Measurements from ENCODE around the gene OR2F1. TPM values are rescaled to one million over a fixed set of nuclear protein-coding genes. Genes with fewer than 3 reads are reported as not detected.

The OR2F1 gene
- total and polyA plus RNA-seq, 12 donors: 0.06 TPM; not detected in 11

- no peak for DNase-seq
- Histone ChIP-seq H3K4me3 (no peak overlapping the region), H3K4me1 (replicated peaks in 1 of 2) (peaks cover 0 to 16% of the 10 kb centered on the region in 2 donors), H3K27ac (no peak overlapping the region), H3K9me3 (replicated peaks in 1 of 3) (no peaks in the 10 kb centered on the region), H3K36me3 (replicated peaks in 1 of 2) (no peaks in the 10 kb centered on the region), H3K27me3 (no peaks in the 10 kb centered on the region)
- 85 to 91% (median 89%) methylated on average over 5 of the region's 5 CpGs for WGBS, 4 donors
- intact Hi-C loops (cut with DNase I): no loop called here
- TF ChIP-seq POLR2A (IDR thresholded peaks at IDR 0.05) (no peak), CTCF (IDR thresholded peaks at IDR 0.05) (no peak)
Observed at GRCh38 chr7:143983960-143984359, 29.3 kb downstream of the OR2F1 start.

- no peaks in the 10 kb centered on the region for H3K36me3 ChIP-seq (replicated peaks in 1 of 2)
- H3K4me3 ChIP-seq: no peak overlapping the region
- TF ChIP-seq POLR2A (IDR thresholded peaks at IDR 0.05) (no peak), CTCF (IDR thresholded peaks at IDR 0.05) (no peak)
- no peaks in the 10 kb centered on the region for H3K9me3 ChIP-seq (replicated peaks in 1 of 3)
- H3K27me3 ChIP-seq: no peaks in the 10 kb centered on the region
- no peak overlapping the region for H3K27ac ChIP-seq
- H3K4me1 ChIP-seq (replicated peaks in 1 of 2): peaks cover 0 to 20% of the 10 kb centered on the region in 2 donors
- DNase-seq: no peak
- intact Hi-C loops (cut with DNase I): no loop called here
Observed at GRCh38 chr7:143987513-143987912, 32.9 kb downstream of the OR2F1 start.

- Histone ChIP-seq H3K9me3 (replicated peaks in 1 of 3) (no peaks in the 10 kb centered on the region), H3K4me3 (no peak overlapping the region), H3K27ac (peak overlapping the region in 3 of 5 donors; percentile 23 to 42 (median 30)), H3K27me3 (no peaks in the 10 kb centered on the region), H3K36me3 (replicated peaks in 1 of 2) (no peaks in the 10 kb centered on the region), H3K4me1 (replicated peaks in 1 of 2) (peaks cover 0 to 20% of the 10 kb centered on the region in 2 donors)
- TF ChIP-seq POLR2A (IDR thresholded peaks at IDR 0.05): no peak
- no peak for TF ChIP-seq CTCF (IDR thresholded peaks at IDR 0.05)
- DNase-seq: peak in 6 of 7 donors; percentile 55 to 81 (median 69)
- intact Hi-C loops (cut with DNase I): no loop called here
- WGBS, 4 donors: 55 to 69% (median 59%) methylated on average over 5 of the region's 5 CpGs
Observed at GRCh38 chr7:143988976-143989745, 34.5 kb downstream of the OR2F1 start.

GRCh38 chr7:143992670-143993069, 38.0 kb downstream of the OR2F1 start:
- intact Hi-C loops (cut with DNase I): no loop called here
- Histone ChIP-seq H3K4me3 (no peak overlapping the region), H3K9me3 (replicated peaks in 1 of 3) (no peaks in the 10 kb centered on the region), H3K27ac (no peak overlapping the region), H3K27me3 (no peaks in the 10 kb centered on the region), H3K36me3 (replicated peaks in 1 of 2) (no peaks in the 10 kb centered on the region), H3K4me1 (replicated peaks in 1 of 2) (peaks cover 0 to 16% of the 10 kb centered on the region in 2 donors)
- no peak for DNase-seq
- no peak for TF ChIP-seq CTCF (IDR thresholded peaks at IDR 0.05)
- TF ChIP-seq POLR2A (IDR thresholded peaks at IDR 0.05): no peak
